ENCODE data around the gene NACC2.
"Not testable (repeated sequence)": the region's sequence is repeated elsewhere in the genome, so short reads cannot be mapped to it uniquely, and the experiment has no call there.

The NACC2 gene

DNA sequence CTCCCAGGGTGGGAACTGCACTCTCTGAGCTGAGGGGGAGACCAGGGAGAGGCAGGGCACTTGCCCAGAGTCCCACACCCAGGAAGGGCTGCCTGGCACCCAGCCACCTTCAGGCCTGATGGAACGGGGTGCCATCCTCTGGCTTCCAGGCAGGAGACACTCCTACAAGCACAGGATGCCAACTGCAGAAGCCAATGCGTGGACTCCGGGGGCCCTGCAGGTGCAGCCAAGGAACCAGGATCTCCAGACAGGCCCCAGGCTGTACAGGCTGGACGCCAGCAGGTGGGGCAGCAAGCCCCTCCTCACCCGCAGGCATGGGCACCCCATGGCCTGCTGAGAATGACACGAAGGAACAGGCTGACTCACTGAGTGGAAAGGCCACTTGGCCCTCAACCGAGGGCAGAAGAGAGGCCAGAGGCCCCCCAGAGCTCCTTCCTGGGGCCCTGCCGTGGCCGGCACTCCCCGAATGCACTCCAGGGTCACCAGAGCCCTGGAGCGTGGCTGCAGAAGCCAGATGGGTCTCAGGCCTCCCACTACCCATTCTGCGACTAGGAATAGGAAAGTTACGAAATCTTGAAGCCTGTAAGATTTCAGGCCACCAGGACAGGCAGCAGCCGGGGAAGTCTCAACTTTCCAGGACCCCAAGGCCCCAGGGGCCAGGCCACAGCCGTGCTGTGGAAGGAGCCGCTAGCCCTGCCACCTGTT, 15.7 kb downstream of the NACC2 start:
- peak; percentile 31 for DNase-seq

DNA sequence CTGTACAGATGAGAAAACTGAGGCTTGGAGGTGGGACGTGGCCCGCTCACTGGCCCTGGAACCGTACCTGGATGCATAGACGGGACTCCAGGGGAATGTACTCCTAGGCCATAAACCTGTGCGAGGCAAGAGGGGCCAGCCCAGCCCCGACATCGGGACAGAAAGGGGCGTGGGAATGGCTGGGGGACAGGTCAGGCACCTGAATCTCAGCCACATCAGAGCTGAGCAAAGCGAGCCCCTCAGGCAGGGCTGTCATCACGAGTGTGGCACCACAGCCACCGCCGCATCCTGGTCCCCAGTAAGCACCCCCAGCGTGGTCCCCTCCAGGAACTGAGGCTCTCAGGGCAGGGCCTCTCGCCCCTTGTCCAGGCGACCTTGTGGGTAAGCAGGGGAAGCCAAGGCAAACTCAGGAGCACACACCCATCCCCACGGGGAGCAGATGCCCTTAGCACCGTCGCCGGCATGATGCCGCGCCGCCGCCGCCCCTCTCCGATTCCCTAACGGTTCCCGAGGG, 16.5 kb downstream of the NACC2 start:
- DNase-seq, result peak; percentile 20

DNA sequence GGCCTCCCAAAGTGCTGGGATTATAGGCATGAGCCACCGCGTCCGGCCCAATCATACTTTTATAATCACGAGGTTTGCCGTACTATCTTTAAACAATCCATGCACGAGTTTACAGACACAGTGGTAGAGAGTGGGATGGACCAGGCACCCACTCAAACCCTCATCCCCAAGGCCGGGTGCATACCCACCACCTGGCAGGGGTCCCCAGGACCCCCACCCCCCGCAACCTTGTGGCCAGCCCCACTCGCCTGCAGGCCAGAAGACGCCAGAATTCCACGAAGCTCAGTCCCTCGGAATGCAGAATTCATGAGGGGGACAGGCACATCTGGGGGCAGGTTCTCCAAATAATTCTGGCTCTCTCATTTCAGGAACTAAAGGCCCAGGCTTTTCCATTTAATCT, 17.1 kb downstream of the NACC2 start:
- no peak for DNase-seq

DNA sequence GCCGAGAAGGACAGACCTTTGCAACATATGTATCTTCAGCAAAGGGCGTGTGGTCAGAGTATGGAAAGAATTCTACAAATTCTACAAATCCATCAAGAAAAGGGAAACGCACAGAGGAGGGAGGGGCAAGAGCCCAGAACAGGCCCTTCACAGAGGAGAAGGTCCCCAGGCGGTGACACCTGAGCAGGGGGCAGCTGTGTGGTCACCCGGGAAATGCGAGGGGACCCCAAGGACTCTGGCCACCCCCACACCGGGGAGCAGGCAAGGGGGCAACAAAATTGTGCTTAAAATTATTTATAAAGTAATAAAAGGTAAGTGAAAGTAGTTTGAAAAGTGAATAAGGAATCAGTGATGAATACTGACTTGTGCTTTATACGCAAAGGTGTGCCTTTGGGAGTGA, 17.6 kb downstream of the NACC2 start:
- DNase-seq, result no peak

DNA sequence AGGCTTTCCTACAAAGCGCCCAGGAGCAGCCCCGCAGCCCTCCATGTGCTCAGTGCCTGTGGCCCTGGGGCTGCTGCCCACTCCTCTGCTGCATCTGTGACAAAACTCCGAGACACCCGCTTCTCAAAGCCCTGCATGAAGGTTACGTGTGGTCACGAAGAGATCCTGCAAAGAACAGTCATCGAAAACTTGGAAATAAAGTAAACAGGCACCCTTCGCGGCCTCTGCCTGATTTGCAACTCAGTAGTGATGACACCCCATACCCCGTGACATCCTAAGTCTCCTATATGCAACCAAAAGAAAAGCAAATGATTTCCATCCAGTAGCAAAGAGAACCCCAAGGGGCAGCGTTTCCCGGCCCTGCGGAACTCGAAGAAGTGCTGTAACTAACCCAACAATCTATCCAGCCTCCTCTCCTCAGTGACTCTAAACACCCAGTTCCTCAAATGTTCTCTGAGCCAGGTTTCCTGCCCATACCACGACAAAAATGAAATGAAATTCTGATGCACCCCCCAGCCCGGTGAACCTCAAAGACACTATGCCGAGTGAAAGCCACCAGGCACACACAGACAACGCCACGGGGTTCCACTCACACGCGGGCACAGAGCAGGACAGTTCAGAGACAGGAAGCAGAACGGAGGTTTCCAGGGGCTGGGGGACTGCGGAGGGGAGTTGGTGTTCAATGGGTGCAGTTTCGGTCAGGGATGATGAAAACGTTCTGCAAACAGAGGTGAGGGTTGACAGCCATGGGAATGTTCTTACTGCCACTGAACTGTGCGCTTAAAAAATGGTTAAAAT, 19.0 kb downstream of the NACC2 start:
- DNase-seq, result peak; percentile 16

DNA sequence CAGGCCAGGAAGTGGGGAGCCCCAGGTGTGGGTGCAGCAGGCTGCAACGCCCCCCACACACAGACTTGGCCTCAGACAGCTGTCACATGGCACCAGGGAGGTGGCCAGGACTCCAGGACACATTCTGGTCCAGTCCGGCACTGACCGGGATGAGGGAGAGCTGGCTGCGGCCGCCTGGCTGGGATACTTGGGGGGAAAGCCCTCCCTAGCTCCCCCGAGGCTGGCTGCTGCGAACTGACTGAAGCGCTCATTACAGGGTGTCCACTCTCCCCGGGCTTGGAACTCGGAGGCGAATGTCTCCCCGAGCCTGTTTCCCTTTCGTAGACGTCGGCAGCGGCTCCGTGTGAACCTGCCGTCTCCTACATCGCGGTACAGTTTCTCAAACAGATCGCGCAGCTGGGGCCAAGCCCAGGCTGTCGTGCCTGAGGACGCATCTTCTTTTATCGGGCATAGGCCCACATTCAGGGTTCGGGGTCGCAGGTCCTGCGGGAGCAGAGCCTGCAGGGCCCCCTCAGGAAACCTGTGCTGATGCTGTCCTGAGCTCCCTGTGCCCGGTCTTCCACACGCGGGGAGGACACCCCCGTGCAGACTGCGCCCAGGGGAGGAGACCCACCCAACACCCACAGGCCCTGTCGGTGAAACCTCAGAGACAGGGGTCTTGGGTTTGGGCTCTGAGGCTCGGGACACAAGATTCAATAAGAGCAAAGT, 19.8 kb downstream of the NACC2 start:
- no peak for DNase-seq

DNA sequence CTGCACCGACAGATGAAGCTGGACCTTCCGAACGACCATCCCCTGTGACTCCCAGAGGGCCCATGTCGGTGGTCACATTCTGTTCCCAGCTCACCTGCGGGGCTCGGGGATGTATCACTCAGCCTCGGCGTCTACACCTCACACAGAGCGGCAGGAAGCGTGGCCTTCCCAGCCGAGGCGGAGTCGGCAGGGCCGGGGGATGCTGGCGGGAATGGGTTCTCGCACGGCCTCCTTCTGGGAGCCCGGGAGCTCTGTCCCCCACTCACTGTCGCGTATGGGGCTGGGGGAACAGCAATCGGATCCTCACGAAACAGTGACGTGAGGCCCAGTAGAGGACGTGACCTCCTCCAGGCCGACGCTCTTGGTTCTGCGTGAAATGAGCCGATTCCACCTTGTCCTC, 20.4 kb downstream of the NACC2 start:
- DNase-seq, result no peak

DNA sequence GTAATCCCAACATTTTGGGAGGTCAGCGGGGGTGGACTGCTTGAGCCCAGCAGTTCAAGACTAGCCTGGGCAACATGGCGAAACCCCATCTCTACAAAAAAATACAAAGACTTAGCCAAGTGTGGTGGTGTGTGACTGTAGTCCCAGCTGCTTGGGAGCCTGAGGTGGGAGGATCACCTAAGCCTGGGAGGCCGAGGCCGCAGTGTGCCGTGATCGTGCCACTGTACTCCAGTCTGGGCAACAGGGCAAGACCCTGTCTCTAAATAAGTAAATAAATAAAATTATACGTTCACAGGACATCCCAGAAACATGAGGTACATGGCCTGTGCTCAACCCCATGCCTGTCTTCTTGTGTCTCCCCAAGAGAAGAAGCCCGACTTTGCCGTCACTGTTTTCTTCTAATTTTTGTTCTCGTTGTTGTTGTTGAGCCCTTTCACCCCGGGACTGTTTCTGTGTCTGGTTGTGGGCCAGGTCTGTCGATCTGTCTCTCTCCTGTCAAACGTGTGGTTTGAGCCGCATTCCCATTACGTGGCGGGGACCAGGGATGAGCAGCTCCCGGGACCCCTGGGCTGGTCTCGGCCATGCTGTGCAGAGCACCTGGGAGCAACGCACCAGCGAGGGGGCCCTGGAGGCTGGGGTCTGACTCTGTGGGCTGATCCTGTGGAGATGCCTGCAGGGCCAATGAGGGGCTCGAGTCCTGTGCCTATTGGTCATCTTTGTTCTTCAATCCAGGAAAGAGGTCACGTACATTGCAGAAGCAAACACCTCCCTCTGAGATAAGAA, 32.2 kb downstream of the NACC2 start:
- DNase-seq, result no peak

DNA sequence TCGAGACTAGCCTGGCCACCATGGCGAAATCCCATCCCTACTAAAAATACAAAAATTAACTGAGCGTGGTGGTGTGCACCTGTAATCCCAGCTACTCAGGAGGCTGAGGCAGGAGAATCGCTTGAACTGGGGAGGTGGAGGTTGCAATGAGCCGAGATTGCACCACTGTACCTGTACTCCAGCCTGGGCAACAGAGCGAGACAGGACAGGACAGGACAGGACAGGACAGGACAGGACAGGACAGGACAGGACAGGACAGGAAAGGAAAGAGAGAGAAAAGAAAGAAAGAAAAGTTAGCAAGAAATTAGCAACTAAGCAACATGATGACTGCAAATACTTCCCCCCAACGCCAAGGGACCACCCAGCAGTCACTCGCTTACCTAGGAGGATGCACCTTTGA, 33.2 kb downstream of the NACC2 start:
- not testable (repeated sequence) for DNase-seq

DNA sequence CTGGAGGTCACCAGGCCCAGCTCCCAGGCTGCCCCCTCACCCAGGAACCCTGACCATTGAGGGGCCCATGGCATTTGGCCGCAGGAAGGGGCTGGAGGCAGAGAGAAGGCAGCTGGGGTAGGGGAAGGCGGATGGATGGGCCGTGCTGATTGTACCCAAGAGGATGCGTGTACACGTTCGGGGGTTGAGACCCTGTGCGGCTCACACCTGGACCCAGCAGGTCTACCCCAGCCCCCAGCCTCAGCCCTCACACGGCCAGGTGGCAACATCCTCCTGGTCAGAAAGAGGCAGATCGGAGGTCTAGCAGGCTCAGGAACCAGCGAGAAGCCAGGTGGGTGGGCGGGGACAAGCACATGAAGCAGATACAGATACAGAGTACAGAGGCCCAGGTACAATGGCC, 33.7 kb downstream of the NACC2 start:
- no peak for DNase-seq

DNA sequence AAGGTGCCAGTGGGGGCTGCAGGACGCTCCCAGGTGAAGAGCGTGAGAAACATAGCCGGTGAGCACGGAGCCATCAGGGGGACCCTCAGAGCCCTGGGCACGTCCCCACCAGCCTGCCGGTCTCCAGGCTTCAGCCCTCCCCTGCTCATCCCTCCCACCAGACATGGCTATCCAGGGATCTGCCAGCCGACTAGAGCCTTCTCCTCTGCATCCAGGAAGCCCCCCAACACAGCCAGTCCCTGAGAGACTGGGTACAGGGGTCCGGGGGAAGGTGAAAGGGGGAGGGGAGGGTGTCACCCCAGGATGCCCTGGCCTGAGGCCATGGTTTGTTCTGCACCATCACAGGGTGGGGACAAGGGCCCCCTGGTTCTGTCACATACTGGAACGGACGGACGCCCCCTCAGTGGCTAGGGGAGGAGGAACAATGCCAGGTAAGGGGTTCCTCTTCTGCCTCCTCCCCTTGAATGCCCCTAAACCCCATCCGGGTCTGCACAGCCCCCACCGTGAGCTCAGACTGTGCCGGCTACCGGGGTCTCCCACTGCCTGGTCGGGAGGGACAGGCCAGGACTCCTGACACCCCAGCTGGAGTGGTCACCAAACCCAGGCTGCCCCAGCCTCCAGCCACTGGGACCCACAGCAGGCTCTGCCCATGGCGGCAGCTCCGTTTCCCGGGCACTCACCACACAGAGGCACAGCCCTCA, 34.3 kb downstream of the NACC2 start:
- DNase-seq, result no peak

DNA sequence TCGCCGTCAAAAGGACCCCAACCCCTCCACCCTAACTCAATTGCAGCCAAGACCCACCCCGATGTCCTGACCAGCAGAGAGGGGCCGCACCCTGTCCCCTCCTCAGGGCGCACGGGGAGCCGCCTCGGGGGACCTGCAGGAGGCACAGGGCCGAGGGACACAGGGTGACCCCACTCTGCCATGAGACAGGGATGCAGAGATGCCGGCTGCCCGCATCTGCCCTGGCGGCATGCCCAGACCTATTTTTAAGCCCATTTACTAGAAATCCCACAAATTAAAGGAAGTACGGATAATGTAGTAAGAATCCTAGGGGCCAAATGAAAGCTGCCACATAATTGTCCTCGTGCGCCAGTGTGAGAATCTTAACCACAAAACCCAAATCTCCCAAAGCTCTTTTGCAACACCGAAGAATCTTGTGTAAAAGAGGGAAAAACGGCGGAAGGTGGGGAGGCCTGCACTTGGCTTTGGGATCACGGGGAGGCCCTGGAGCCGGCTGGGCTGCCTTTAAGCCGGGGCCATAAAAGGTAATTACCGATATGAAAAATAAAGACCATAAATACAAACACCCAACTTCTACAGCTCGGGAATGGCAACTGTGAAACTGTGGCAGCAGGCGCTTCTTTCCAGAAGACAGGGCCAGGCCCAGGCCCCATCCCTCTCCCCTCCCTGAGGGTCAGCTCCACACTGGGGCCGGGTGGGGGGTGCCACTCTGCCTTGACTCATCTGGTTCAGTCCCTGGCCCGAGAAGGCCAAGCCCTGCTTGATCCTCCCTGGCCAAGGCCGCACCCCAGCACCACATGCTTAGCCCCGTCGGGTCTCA, 35.0 kb downstream of the NACC2 start:
- peak; percentile 53 for DNase-seq

DNA sequence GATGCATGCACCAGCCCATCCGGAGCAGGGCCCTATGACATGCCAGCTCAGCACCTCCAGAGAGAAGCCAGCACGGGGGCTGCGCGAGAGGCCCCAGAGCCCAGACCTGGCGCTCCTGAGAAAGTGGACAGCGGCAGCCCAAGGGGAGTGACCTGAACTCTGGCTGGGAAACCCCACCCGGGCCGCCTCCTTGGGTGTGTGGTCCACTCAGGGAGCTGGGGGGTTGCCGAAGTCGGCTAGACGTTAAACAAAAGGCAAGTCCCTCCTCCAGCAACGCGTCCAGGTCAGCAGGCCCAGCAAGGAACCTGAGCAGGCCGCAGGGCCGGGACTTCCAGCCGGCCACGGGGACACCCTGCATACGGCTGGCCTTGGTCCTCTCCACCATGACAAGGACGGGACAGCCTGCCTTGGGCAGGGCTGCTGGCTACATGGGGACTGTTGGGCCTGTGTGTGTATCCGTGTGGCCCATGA, 35.7 kb downstream of the NACC2 start:
- DNase-seq, result peak; percentile 34

DNA sequence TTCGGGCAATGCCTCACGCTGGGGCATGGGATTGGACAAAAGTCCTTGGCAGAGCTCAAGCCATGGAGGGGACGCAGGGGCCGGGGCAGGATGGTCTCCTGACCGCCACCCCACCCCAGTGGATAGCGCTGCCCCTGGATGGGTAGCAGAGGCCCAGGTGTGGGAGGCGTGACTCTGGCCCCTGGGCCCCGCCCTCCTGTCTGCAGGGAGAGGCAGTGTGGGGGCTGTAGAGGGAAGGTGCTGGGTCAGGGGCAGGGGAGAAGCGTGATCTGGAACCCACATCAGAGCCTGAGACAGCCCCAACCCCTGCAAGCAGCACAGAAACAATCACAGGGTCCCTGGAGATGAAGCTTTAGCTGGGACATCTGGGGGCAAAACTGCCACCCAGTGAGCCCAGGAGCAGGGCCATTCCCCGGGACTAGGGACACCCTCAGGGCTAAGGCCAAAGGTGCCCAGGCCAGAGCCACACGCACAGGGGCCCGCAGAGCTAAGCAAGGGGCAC, 36.2 kb downstream of the NACC2 start:
- DNase-seq, result no peak

DNA sequence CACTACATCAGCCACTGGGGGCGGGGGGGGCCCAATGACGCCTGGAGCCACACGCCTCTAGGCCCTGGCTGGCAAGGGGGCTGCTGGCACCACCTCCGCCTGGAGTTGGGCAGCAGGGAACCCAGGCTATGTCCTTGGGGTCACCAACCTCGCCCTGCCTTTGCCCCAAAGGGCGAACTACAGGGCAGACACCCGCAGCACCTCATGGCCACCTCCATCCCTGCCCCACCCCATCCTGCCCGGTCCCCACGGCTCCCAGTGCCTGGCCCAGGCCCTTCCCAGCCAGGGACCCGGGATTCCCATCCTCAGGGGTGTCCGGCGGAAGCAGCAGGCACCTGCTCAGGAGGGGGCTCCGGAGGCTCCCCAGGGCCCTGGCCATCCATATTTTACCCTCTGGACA, 37.0 kb downstream of the NACC2 start:
- DNase-seq, result peak; percentile 21

DNA sequence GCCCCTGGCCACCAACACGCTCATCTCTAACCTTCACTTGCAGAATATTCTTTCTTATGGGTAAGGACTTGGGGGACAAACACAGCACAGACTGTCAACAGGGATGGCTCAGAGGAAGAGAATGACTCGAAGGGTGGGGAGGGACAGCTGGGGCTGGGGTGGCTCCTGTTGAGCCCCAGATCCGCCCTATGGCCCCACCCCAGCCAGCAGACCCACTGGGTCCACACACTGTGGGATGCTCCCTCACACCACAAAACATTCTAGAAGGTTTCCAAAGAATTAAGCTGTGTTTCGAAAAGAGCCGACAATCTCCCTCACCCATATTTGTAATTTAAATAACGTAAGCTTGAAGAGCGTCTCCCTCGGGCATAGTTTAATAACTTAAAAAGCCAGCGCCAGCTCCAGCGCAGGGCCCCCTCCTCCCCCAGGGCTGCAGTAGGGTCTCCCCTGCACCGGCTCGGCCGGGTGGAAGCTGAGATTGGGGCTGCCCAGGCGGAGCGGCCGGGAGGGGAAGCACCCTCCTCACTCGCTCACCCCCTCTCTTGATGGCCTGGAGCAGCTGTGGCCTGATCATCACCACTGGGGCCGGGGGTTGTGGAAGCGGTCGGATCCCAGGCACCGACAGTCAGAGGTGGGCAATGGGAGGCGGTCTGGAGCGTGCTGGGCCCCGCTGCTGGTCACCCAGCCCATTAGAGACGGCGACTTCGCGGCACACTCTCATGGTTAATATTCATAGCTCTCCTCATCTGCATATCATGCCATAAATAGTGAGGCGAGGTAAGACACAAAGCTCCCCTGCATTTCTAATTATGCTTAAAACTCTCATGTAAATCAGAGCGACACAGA, 37.6 kb downstream of the NACC2 start:
- DNase-seq, result peak; percentile 36

DNA sequence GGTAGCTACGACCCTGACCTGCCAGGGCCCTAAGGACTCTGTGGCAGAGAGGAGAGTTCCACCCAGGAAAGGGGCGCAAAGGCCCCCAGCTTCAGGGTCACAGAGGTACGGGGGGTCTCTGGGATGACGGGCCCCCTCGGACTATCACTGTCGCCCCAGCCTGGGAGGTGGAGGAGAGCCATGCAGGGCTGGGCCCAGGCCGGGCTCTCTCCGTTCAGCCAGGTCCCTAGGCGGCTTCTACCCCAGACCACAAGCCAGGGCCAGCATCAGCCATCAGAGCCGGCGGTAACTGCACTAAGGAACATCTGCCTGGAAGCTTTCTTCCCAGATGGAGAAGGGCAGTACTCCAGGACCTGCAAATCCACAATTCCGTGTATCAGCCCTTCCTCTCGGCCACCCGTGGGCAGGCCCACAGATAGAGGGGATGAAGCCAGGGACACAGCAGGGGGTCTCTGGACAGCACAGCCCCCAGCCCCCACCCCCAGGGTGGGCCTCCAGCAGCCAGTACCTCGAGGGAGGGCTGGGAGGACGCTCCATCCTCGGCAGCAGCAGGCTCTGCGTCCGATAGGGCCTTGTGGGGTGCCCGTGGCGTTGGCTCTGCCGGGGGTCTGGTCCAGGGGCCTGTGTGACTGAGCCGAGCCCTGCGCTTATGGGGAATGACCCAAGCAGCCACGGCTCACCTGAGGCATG, 38.4 kb downstream of the NACC2 start:
- DNase-seq, result peak; percentile 25

DNA sequence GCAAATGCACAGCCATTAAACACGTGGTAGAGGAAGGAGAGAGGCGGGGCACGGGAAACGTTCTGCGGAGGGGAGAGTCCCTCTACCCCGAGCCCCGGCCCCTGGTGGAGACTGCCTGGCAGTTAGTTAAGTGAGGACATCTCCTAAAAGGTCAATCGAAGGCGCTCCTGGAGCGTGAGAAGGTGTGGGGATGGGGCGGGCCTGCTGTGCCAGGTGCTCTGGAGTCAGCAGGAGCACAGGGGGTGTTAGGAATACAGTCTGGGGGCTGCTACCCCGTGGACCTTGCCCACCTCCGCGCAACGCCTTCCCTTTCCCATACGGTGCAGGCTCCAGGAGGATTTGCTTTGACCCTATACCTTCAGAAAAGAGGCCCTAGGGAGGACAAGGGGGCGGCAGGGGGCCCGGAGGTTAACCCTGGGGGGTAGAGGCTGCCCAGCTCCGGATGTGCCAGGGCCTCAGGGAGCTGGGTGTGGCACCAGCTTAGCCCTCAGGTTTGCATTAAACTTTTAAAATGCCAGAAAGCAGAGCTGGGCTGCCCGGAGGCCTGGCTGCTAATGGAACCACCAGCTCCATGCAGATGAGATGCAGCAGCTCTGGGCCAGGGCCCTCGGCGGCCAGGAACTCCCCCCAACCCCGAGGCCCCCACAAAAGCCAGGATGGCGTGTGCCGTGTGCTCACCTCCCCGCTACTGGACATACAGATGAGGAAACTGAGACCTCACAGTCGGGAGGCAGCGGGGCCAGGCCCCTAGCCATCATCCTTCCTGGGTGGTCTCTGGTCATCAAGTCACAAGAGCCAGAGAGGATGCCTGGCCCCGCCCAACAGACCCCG, 39.2 kb downstream of the NACC2 start:
- peak; percentile 32 for DNase-seq
